SK-N-MC (cell line): ENCODE data around the gene XG.
"Not testable (repeated sequence)": the region's sequence is repeated elsewhere in the genome, so short reads cannot be mapped to it uniquely, and the experiment has no call there.

Experiments used
- DNase-seq: peaks from one replicate; pipeline ENCODE4 v3.0.0-alpha.2; 2011; ENCODE audit warnings: low read depth, low spot score
- H3K27ac ChIP-seq: fragments of 200-600 bp; sonication (generic); 2 replicates; pipeline ENCODE4 v1.5.1; 2016; ENCODE audit warnings: mixed run types
- H3K36me3 ChIP-seq: fragments of 200-600 bp; sonication (generic); 2 replicates; pipeline ENCODE4 v1.6.1; 2017; ENCODE audit warnings: antibody characterized with exemption, low read length, mixed read lengths; ENCODE audit not compliant: insufficient read depth
- H3K4me3 ChIP-seq: fragments of 200-600 bp; sonication (generic); 2 replicates; pipeline ENCODE4 v1.5.1; 2016
- H3K9ac ChIP-seq: fragments of 200-600 bp; sonication (generic); 2 replicates; pipeline ENCODE4 v1.8.0; 2017; ENCODE audit warnings: mixed run types, mixed read lengths; ENCODE audit not compliant: insufficient read length
- H3K9me3 ChIP-seq: fragments of 200-600 bp; sonication (generic); 2 replicates; pipeline ENCODE4 v1.6.1; 2017; ENCODE audit warnings: low read depth, mild to moderate bottlenecking, antibody characterized with exemption, low read length, moderate library complexity, mixed read lengths
- EZH2 ChIP-seq: fragments of 200-600 bp; sonication (generic); IDR thresholded peaks from one replicate; pipeline ENCODE4 v1.6.1; 2017; ENCODE audit warnings: antibody characterized with exemption
- FOXP2 ChIP-seq: optimal IDR thresholded peaks from 2 replicates; pipeline ENCODE3; 2011; ENCODE audit warnings: mild to moderate bottlenecking, moderate library complexity; ENCODE audit not compliant: insufficient read depth; ENCODE audit errors: extremely low read length, control extremely low read depth
- POLR2AphosphoS5 ChIP-seq: IDR thresholded peaks from 2 replicates; pipeline ENCODE4 v1.6.1; 2012; ENCODE audit warnings: mild to moderate bottlenecking, low read depth, low read length, borderline replicate concordance

XG gene

DNA sequence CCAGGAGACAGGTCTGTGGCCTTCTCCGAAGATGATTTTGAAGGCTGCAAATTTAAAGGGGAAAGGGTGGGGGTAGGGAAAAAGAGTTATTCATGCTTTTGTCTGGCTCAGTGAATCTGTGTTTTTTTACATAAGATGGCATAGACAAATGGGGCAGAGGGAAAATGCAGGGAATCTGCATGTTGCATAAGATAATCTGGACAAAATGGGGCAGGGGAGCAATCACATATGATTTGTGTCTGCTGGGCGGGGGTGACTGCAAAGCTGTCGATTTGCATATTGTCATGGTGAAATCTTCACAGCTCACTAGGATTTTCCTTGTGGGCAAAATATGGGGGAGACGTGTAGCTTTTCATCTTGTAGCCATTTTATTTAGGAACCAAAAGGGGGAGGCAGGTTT is 47.5 kb downstream of the XG start:
- peaks cover 3% of the 10 kb centered on the region; the same call in 1 of the 2 replicates for H3K36me3 ChIP-seq
- no peaks in the 10 kb centered on the region for H3K9me3 ChIP-seq
- H3K9ac ChIP-seq, result no peak overlapping the region
- no peak for DNase-seq
- no peak for TF ChIP-seq EZH2
- TF ChIP-seq FOXP2, result no peak
- TF ChIP-seq POLR2AphosphoS5, result no peak
- peak overlapping the region; percentile 51 for H3K27ac ChIP-seq
- peak overlapping the region; percentile 29; the same call in 1 of the 2 replicates for H3K4me3 ChIP-seq

DNA sequence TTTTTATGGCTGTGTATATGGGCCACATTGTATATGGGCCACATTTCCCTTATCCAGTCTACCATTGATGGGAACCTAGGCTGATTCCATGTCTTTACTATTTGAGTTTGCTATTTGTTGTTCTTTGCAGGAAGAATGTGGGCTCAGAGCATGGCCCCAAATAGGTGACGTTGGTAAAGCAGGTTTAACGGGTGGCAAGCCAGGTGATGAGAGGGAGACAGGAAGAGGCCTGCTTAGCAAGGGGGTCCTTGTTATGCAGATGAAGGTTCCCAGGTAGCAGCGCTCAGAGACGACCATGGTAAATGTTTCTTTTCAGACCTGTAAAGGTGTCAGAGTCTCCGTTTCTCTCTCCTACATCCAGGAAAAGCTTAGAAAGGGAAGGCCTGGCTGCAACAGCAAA is 48.1 kb downstream of the XG start:
- DNase-seq, H3K36me3 ChIP-seq, H3K9me3 ChIP-seq, H3K9ac ChIP-seq: not testable (repeated sequence)
- Histone ChIP-seq H3K27ac (peak overlapping the region; percentile 51), H3K4me3 (0 out of 2 replicates have a peak overlapping the region, but pooled peaks have one; percentile 33)

DNA sequence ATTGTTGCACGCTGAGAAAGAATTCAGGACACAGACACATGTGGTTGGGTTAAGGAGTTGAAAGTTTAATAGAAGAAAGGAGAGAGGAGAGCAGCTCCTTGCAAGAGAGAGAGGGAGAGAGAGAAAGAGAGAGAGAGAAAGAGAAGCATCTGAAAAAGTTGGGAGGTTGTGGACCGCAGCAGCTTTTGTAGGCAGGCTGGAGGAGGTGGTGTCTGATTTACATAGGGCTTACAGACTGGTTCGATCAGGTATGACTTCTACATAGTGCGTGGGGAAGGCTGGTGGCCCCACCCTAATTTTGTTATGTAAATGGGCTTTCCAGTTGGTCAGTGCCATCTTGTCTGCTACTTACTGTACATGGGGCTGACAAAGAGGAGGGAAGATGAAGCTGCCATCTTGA is 49.4 kb downstream of the XG start:
- Histone ChIP-seq H3K4me3 (no peak overlapping the region), H3K36me3 (peaks cover 3% of the 10 kb centered on the region; the same call in 1 of the 2 replicates), H3K27ac (0 out of 2 replicates have a peak overlapping the region, but pooled peaks have one; percentile 57), H3K9me3 (no peaks in the 10 kb centered on the region), H3K9ac (no peak overlapping the region)
- TF ChIP-seq POLR2AphosphoS5 (no peak), FOXP2 (no peak), EZH2 (no peak)
- DNase-seq, result no peak

DNA sequence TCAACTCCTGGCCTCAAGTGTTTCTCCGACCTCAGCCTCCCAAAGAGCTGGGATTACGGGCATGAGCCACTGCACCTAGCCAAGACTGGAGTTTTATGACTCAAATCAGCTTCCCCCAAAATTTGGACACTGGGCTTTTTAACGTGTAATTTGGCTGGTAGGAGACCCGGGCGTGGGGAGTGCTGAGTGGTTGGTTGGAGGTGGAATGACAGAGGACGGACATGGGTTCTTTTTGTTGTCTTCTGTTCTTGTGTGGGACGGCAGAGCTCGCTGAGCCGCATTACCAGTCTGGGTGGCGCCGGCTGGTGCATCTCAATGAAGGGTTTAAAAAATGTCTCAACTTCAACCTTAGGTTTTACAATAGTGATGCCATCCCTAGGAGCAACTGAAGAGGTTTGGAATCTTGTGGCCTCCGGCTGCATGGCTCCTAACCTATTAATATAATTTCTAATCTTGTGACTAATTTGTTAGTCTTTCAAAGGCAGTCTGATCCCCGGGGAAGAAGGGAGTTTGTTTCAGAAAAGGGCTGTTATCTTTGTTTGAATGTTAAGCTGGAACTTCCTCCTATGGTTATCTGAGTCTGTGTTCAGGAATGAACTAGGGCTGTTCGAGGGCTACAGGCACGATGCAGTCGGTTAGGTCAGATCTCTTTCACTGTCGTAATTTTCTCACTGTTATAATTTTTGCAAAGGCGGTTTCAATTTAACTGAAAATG is 50.7 kb downstream of the XG start:
- H3K9ac ChIP-seq, H3K9me3 ChIP-seq: not testable (repeated sequence)

DNA sequence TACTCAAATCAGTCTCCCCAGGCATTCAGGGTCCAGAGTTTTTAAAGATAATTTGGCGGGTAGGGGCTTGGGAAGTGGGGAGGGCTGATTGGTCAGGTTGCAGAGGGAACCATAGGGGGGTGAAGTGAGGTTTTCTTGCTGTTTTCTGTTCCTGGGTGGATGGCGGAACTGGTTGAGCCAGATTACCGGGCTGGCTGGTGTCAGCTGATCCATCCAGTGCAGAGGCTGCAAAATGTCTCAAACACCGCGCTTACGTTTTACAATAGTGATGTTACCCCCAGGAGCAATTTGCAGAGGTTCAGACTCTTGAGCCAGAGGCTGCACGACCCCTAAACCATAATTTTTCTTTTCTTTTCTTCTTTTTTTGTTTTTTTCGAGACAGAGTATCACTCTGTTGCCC is 51.6 kb downstream of the XG start:
- not testable (repeated sequence) for H3K4me3 ChIP-seq, H3K27ac ChIP-seq, DNase-seq, H3K36me3 ChIP-seq, H3K9me3 ChIP-seq, H3K9ac ChIP-seq

More for the DNA sequence above, 50.7 kb downstream of the XG start:
- H3K36me3 ChIP-seq, DNase-seq, H3K4me3 ChIP-seq: not testable (repeated sequence)
- peak overlapping the region; percentile 57; the same call in 1 of the 2 replicates for H3K27ac ChIP-seq

DNA sequence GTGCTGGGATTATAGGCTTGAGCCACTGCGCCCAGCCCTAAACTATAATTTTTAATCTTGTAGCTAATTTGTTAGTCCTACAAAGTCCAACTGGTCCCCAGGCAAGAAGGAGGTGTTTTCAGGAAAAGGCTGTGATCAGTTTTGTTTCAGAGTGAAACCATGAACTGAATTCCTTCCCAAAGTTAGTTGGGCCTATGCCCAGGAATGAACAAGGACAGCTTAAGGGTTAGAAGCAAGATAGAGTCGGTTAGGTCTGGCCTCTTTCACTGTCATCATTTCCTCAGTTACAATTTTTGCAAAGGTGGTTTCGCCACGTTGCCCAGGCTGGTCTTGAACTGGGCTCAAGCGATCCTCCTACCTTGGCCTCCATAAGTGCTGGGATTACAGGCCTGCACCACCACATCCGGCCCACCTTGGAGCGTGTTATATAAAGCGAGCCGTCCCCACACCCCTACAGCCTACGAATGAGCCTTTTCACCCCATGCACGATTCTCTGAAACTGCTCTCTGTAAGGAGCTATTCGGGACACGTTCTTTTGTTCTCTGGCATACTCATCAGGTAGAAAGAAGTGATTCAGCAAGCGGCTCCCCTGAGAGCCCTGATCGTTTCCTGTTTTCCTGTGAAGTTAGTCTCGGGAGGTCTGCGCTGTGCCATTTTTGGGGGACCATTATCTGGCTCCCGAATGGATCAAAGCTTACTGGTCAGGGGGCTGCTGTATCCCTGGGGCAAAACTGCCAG is 52.4 kb downstream of the XG start:
- not testable (repeated sequence) for DNase-seq, H3K36me3 ChIP-seq, H3K9ac ChIP-seq, H3K4me3 ChIP-seq, H3K9me3 ChIP-seq
- H3K27ac ChIP-seq, result 0 out of 2 replicates have a peak overlapping the region, but pooled peaks have one; percentile 19

DNA sequence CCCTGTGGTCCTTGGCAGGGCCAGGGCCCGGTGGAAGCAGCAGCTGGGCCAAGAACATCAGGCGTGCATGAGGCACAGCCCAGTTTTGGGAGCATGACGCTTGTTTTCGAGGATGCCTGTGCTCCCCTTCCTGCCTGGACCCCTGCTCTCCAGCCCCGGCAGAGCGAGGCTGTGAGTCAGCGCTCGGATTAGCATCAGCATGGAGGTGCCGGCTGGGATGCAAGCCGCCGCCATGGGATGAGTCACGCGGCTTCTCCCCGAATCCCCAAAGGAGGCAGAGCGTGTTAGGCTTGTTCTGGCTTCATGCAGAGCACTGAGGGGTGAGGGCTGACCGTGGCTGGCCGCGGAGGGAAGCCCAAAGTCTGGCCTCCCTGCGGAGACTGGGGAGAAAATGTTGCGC is 53.0 kb downstream of the XG start:
- H3K27ac ChIP-seq, result 0 out of 2 replicates have a peak overlapping the region, but pooled peaks have one; percentile 19
- H3K36me3 ChIP-seq, result peaks cover 12% of the 10 kb centered on the region; the same call in 1 of the 2 replicates
- H3K9ac ChIP-seq, H3K4me3 ChIP-seq, H3K9me3 ChIP-seq, DNase-seq: not testable (repeated sequence)

DNA sequence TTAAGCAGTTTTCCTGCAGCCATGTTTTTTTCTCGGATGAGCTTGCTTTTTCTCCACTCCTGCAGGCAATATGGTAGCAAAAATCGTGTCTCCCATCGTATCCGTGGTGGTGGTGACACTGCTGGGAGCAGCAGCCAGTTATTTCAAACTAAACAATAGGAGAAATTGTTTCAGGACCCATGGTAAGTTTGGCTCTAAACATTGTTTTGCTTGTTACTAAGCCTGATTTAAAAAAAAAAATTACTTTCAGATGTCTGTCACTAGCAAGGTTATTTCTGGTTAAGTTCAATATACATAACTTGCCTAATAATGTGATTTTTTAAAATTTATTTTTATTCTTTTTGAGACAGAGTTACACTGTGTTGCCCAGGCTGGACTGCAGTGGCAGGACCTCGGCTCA is 59.4 kb downstream of the XG start:
- no peak for DNase-seq
- Histone ChIP-seq H3K9me3 (no peaks in the 10 kb centered on the region), H3K36me3 (peaks cover 9% of the 10 kb centered on the region; the same call in 1 of the 2 replicates), H3K9ac (no peak overlapping the region), H3K4me3 (no peak overlapping the region), H3K27ac (peak overlapping the region; percentile 95)
- TF ChIP-seq POLR2AphosphoS5, result no peak
- no peak for TF ChIP-seq EZH2
- TF ChIP-seq FOXP2, result no peak

DNA sequence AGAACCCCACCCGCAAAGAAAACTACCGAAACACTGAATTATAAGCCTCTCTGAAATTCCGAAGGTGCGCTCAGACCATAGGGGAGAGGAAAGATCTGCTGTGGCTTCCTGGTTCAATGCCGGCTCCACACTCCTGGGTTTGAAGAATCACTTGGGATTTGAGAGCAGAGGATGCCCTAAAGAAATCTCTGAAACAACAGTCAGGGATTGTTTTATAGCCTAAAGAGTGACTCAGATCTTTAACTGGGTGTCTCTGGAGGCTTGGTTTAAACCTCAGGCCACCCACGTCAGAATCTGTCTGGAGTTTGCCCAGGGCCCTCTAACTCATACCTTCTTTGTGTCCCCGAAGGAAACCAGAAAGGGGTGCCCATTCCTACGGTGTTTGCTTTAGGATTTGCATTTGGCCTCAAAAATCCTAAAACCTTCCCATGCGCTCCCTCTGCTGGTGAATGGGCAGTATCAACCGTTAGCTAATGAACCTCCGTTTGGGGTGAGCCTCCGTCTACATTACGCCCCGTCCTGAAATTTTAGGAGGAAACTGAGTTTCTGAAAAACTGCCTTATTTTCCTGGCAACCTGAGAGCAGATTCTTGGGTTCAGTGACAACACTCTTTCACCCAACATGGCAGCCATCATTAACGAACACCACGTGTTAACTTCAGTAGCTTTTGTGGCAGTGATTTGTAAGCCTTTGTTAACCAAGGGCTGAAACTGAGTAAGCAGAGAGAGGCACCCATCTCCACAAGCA is 60.5 kb downstream of the XG start:
- not testable (repeated sequence) for H3K9me3 ChIP-seq, H3K36me3 ChIP-seq, DNase-seq
- Histone ChIP-seq H3K27ac (peak overlapping the region; percentile 95), H3K4me3 (peak overlapping the region; percentile 36; the same call in 1 of the 2 replicates), H3K9ac (peak overlapping the region; percentile 73)
